Measurements from ENCODE around the gene RASA2.
"Not testable (repeated sequence)": the region's sequence is repeated elsewhere in the genome, so short reads cannot be mapped to it uniquely, and the experiment has no call there.

The RASA2 gene

GRCh38 chr3:141456301-141456625 lies 30.6 kb upstream of the RASA2 start:
- DNase-seq (ENCODE audit: low read depth): no peak

GRCh38 chr3:141457624-141458236 lies 29.1 kb upstream of the RASA2 start:
- DNase-seq (ENCODE audit: low read depth): no peak

DNA sequence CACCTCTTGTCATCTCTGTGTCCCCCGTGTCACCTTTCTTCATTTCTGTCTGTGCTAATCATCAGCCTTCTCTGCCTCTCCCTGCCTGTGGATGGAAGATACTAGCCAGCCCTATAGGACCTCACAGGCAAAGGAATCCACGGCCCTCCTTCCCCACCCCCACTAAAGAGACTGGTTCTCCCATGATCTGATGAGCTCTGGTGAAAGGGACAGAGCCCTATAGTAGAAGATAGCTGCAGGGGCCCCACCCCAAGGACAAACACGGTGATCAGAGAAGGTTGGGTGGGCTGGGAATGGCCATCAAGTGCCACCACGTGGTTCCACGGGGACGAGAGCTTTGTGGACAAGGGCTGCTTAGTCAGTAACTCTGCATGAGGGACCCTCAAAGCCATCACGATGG lies 27.8 kb upstream of the RASA2 start:
- DNase-seq (ENCODE audit: low read depth): no peak

DNA sequence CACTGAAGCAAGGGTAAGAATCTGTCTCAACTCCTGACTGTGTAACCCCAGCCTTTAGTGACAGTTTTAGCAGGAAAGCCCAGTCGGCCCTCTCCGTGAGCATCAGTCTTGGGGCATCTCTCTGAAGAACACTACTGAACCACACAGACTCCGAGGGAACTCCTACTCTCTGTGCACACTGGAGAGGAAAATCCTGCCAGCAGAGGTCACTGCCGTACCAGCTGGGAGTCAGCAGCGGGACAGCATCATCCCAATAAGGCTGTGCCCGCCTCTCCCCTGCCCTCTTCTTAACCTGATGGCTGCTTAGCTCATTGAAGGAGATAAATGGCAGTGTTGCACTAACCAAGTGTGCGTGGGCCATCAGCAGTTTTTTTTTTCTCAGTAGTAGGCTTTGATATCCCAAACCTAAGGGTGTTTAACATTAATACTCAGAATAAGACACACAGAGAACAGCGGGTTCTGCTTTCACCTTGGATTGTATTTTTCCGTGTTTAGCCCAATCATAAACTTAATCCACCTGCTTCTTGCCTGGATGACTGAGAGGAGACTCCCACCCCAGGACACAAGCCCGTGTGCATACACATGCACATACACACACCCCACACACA lies 26.6 kb upstream of the RASA2 start:
- peak; percentile 89 for DNase-seq (ENCODE audit: low read depth)

GRCh38 chr3:141462176-141462859 lies 24.5 kb upstream of the RASA2 start:
- DNase-seq (ENCODE audit: low read depth): no peak

DNA sequence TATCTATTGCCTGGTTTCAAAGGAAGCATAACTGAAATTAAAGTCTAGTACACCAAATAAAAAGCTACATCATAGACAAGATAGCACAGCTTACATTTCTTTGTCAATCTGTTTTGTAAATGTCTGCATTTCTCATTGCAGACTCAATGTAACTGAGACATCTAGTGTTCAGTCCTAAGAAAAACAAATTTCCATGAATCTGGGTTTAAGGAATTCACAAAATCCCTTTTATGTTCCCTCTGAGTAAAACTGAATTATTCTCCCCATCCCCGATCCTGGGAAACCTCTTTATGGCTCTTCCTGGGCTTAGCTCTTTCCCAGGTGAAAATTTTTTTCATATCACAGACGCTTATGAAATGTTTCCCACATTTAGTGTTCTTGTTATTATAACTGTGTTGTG lies 21.6 kb upstream of the RASA2 start:
- no peak for DNase-seq (ENCODE audit: low read depth)

- no peak for DNase-seq (ENCODE audit: low read depth)
Observed at GRCh38 chr3:141466633-141467169, 20.1 kb upstream of the RASA2 start.

GRCh38 chr3:141469720-141470119 lies 17.1 kb upstream of the RASA2 start:
- DNase-seq (ENCODE audit: low read depth): no peak

DNA sequence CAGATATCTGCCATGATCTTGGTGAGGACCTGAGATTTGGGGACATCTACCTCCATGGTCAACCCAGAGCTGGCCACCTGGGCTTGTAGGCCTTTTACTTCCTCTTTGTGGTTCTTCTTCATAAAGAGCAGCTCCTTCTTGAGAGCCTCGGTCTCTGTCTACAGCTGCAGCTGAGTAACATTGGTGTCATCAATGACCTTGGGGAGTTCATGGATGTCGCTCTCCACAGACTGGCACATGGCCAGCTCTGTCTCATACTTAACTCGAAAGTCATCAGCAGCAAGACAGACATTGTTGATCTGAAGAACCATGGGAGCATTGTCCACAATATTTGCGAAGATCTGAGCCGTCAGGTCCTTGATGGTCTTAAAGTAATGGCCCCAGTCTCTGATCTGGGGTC lies 15.7 kb upstream of the RASA2 start:
- no peak for DNase-seq (ENCODE audit: low read depth)

DNA sequence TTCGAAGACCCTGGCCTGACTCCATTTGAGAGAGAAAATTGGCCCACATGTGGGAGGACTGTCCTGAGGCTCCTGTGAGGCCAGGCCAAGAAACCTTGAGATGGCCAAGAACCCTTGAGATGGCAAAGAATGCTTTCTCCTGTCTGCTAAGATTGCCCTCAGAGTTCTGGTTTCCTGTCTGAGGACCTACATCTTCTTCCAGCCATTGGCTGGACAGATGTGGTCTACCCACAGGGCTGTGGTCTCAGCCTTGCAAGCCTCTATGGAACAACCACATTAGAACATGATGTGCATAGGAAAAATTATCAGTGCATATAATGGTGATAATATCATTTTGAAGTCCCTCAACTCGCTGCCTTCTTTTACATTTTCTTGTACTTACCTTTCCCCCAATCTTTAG lies 10.8 kb upstream of the RASA2 start:
- DNase-seq (ENCODE audit: low read depth): no peak

- DNase-seq (ENCODE audit: low read depth): no peak
Observed at GRCh38 chr3:141477224-141477623, 9.6 kb upstream of the RASA2 start.

GRCh38 chr3:141478139-141478538 lies 8.7 kb upstream of the RASA2 start:
- DNase-seq (ENCODE audit: low read depth): no peak

DNA sequence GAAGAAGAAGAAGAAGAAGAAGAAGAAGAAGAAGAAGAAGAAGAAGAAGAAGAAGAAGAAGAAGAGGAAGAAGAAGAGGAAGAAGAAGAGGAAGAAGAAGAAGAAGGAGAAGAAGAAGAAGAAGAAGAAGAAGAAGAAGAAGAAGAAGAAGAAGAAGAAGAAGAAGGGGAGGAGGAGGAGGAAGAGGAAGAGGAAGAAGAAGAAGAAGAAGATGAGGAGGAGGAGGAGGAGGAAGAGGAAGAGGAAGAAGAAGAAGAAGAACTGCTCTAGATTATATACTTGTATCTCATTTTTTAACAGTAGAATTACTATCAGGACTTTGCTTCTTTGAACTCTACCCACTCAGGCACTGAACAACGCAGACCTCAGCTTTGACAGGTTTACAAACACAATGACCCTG lies 8.0 kb upstream of the RASA2 start:
- DNase-seq (ENCODE audit: low read depth): not testable (repeated sequence)

DNA sequence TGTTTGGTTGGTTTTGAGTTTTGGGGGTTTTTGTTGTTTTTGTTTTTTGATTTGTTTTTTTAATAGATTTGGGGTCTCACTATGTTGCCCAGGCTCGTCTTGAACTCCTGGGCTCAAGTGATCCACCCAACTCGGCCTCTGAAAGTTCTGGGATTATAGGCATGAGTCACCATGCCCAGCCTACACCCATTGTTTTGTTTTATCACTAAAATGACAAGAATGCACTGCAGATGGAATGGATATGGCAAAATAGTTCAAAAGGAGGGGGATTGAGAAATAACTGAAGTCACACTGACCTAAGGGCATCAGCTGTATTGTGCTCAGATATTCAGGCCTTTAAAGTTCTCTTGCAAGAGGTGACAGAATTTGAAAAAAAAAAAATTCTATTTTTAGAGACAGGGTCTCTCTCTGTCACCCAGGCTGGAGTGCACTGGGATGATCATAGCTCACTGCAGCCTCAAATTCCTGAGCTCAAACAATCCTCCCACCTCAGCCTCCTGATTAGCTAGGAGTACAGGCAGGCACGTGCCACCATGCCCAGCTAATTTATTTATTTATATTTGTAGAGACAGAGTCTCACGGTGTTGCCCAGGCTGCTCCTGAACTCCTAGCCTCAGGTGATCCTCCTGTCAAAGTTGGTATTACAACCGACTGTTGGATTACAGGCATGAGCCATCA lies 4.4 kb upstream of the RASA2 start:
- DNase-seq (ENCODE audit: low read depth): no peak

DNA sequence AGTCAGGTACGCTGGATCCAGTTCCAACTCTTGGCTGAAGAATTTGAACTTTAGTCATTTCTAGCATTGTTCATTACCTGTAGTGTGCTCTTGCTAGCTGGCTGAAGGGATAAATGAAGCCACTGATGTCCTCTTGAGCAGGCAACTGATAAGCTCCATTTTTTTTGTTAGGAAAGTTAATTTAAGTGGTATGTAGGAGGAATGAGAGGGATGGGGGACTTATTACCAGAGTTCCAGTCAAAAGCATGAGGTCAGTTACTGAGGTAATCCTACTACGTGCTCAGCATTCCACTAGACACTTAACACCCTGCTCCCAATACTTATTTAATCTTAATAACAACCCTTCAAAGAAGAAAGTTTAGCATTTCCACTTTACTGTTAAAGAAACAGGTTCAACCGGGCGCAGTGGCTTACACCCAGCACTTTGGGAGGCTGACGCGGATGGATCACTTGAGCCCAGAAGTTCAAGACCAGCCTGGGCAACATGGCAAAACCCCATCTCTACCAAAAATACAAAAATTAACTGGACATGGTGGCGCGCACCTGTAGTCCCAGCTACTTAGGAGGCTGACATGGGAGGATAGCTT lies 2.0 kb upstream of the RASA2 start:
- no peak for DNase-seq (ENCODE audit: low read depth)

DNA sequence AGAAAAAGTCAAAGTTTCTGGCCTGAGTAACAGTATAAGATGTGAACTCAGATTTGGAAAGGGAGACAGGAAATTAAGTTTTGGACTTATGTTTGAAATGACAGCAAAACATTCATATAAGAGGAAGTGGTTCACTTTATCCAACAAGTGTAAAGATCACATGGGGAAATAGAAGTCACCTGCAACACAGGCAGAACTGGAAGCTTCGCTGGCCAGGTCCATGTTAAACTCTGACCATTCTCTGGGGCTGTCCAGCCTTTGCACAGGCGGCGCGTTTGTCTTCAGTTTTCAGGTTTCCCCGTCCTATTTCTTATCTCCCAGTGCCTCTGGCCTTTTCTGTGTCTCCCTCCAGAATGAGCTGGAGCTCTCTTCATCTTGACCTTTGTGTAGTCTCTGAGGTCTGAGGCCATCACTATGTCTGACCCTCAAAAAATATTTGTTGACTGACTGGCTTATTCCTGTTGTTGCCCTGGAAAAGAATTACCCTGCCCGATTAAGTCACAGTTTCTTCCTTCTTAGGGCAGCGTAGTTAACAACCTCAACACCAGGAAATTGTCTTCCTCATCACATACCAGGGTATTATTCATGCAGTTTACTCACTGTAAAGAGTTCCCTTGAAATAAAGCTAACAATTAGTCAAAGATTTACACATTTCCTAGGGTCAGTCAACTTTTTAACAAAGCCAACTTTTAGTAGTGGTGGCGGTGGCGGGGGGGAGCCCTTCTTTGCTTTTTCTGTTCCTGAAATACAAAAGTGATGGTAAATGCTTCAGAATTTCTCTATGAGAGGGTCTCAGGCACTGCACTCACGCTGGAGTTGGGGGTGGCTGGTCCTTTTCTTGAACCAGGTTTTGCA lies 959 bp upstream of the RASA2 start:
- no peak for DNase-seq (ENCODE audit: low read depth)

GRCh38 chr3:141486496-141486745 lies 406 bp upstream of the RASA2 start:
- DNase-seq (ENCODE audit: low read depth): no peak

GRCh38 chr3:141487521-141488252 lies 860 bp downstream of the RASA2 start:
- peak; percentile 75 for DNase-seq (ENCODE audit: low read depth)

DNA sequence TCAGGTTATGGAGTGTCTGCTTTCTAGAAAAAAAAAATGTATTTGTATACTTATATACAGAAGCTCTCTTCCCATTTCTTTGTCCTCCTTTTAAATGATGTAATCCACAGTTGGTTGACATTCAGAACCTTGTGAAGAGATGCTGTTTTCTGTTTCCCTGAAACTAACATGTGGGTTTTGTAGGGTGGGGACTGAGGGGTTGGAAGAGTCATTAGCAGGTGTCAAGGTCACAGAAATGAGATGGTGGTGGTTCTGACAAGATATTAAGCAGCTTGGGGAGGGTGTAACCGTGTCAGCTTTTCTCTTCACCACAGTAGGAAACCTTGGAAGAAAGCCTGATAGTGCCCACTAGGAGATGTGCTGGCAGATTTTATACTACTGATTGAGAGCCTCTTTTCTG lies 2.4 kb downstream of the RASA2 start:
- DNase-seq (ENCODE audit: low read depth): no peak

GRCh38 chr3:141491081-141491480 lies 4.3 kb downstream of the RASA2 start:
- no peak for DNase-seq (ENCODE audit: low read depth)

DNA sequence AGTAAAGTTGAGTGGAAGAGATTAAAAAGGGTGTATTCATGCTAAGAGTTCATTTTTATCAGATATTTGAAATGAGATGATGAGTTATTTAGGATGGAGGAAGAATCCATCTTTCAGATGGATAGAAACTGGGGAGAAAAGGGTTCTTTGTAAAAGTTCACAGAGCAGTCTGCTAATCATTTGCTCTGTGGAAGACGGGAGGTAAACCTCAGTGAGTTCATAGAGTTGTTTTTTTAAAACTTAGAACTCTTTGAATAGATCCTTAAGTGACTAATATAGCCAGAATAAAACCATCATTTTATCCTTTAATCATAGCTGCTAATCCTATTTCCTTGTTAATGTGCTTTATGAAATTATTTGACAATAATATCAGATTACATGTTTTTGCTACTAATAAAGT lies 5.1 kb downstream of the RASA2 start:
- DNase-seq (ENCODE audit: low read depth): no peak

All from activated T-cell treated with anti-CD3 and anti-CD28 coated beads for 1 hour (primary cell).